Tibial artery (tissue), 4 donors: Measurements from ENCODE around the gene MAGEF1.

Source experiments
- DNase-seq, 2 donors: peaks; one replicate each; pipeline ENCODE4 v3.0.0-alpha.2; 2019
- H3K27ac ChIP-seq, 2 donors: fragments of 200-600 bp; sonication (generic) in 1 of 2; 1 replicate in 1 of 2; 2 replicates in 1 of 2; pipeline ENCODE4 v1.5.1; 2018 to 2019; ENCODE audit warnings: mild to moderate bottlenecking in 1 of 2
- H3K27me3 ChIP-seq, 2 donors: fragments of 200-600 bp; sonication (generic) in 1 of 2; one replicate each; pipeline versions ENCODE4 v1.5.1 to v1.6.0; 2016 to 2019
- H3K36me3 ChIP-seq, 3 donors: fragments of 200-600 bp; sonication (generic) in 2 of 3; one replicate each; pipeline ENCODE4 v1.5.1; 2016 to 2019; ENCODE audit warnings: mild to moderate bottlenecking in 2 of 3
- H3K4me1 ChIP-seq, 4 donors: fragments of 200-600 bp; sonication (generic) in 2 of 4; 1 replicate in 3 of 4; 2 replicates in 1 of 4; pipeline ENCODE4 v1.5.1; 2016 to 2019
- H3K4me3 ChIP-seq, 2 donors: fragments of 200-600 bp; sonication (generic) in 1 of 2; 1 replicate in 1 of 2; 2 replicates in 1 of 2; pipeline ENCODE4 v1.5.1; 2018 to 2019; ENCODE audit warnings: mild to moderate bottlenecking in 2 of 2
- H3K9me3 ChIP-seq, 3 donors: fragments of 200-600 bp; sonication (generic) in 1 of 3; one replicate each; pipeline ENCODE4 v1.5.1; 2016 to 2019
- CTCF ChIP-seq, 2 experiments: fragments of 200-600 bp in 1 of 2; fragments of 450-650 bp in 1 of 2; IDR thresholded peaks; one replicate each; pipeline ENCODE4 v1.5.1; 2017 to 2019; ENCODE audit warnings: antibody characterized with exemption in 2 of 2, mild to moderate bottlenecking in 1 of 2, moderate library complexity in 1 of 2
- intact Hi-C: fragments of 100-400 bp; cut with DNase I; formaldehyde crosslinking; loops from one replicate; pipeline ENCODE4 v1.15.0; 2023; ENCODE audit warnings: low total_unique reads

The MAGEF1 gene

GRCh38 chr3:184757022-184757651 is 45.3 kb upstream of the MAGEF1 start:
- H3K9me3 ChIP-seq, result no peaks in the 10 kb centered on the region
- intact Hi-C loops, result no loop called here
- peak; percentile 67 to 88 for DNase-seq
- peak overlapping the region; percentile 46 to 72 for H3K27ac ChIP-seq
- H3K36me3 ChIP-seq, result no peaks in the 10 kb centered on the region
- peaks cover 0 to 32% (median 20%) of the 10 kb centered on the region in 4 donors for H3K4me1 ChIP-seq
- no peaks in the 10 kb centered on the region for H3K27me3 ChIP-seq
- H3K4me3 ChIP-seq, result peak overlapping the region; percentile 29 to 31
- TF ChIP-seq CTCF (IDR thresholded peaks at IDR 0.05), result no peak

GRCh38 chr3:184756151-184757021 is 44.5 kb upstream of the MAGEF1 start:
- Histone ChIP-seq H3K4me1 (peaks cover 0 to 28% (median 20%) of the 10 kb centered on the region in 4 donors), H3K9me3 (no peaks in the 10 kb centered on the region), H3K27me3 (no peaks in the 10 kb centered on the region), H3K4me3 (peak overlapping the region; percentile 29 to 31), H3K36me3 (no peaks in the 10 kb centered on the region), H3K27ac (peak overlapping the region; percentile 46 to 72)
- intact Hi-C loops, result no loop called here
- TF ChIP-seq CTCF (IDR thresholded peaks at IDR 0.05), result no peak
- no peak for DNase-seq

GRCh38 chr3:184755315-184755731 is 43.5 kb upstream of the MAGEF1 start:
- no peak for DNase-seq
- intact Hi-C loops, result no loop called here
- Histone ChIP-seq H3K4me3 (no peak overlapping the region), H3K36me3 (no peaks in the 10 kb centered on the region), H3K9me3 (no peaks in the 10 kb centered on the region), H3K27me3 (no peaks in the 10 kb centered on the region), H3K27ac (peak overlapping the region in 1 of 2 donors; percentile 72), H3K4me1 (peaks cover 0 to 21% (median 14%) of the 10 kb centered on the region in 4 donors)
- no peak for TF ChIP-seq CTCF (IDR thresholded peaks at IDR 0.05)

- no peak overlapping the region for H3K27ac ChIP-seq
- intact Hi-C loops, result no loop called here
- H3K9me3 ChIP-seq, result no peaks in the 10 kb centered on the region
- no peaks in the 10 kb centered on the region for H3K36me3 ChIP-seq
- TF ChIP-seq CTCF (IDR thresholded peaks at IDR 0.05), result no peak
- H3K4me1 ChIP-seq, result peaks cover 0 to 18% (median 13%) of the 10 kb centered on the region in 4 donors
- H3K4me3 ChIP-seq, result no peak overlapping the region
- no peak for DNase-seq
- no peaks in the 10 kb centered on the region for H3K27me3 ChIP-seq
These were observed 40.5 kb upstream of the MAGEF1 start for GRCh38 chr3:184752361-184752760.

- intact Hi-C loops, result no loop called here
- DNase-seq, result no peak
These were observed 39.6 kb upstream of the MAGEF1 start for GRCh38 chr3:184751204-184752040.

More at GRCh38 chr3:184751204-184752040, 39.6 kb upstream of the MAGEF1 start:
- Histone ChIP-seq H3K9me3 (no peaks in the 10 kb centered on the region), H3K27ac (no peak overlapping the region), H3K4me3 (no peak overlapping the region), H3K27me3 (no peaks in the 10 kb centered on the region), H3K36me3 (no peaks in the 10 kb centered on the region), H3K4me1 (peaks cover 0 to 9% (median 8%) of the 10 kb centered on the region in 4 donors)
- TF ChIP-seq CTCF (IDR thresholded peaks at IDR 0.05), result no peak
